ENCODE data around the gene NDUFA12.

The NDUFA12 gene

GRCh38 chr12:94954948-94955592, 48.4 kb downstream of the NDUFA12 start:
- ChIA-PET POLR2A (ENCODE audit: low non-redundant PET) (no interaction called here), CTCF (no interaction called here)
- TF ChIP-seq CTCF (conservative IDR thresholded peaks at IDR 0.05; ENCODE audit: low read depth) = no peak
- H3K27ac ChIP-seq = peak overlapping the region; percentile 63
- no peak for DNase-seq (ENCODE audit: low spot score)

- DNase-seq (ENCODE audit: low spot score) = peak; percentile 85
- ChIA-PET CTCF (no interaction called here), POLR2A (ENCODE audit: low non-redundant PET) (no interaction called here)
- no peak for TF ChIP-seq CTCF (conservative IDR thresholded peaks at IDR 0.05; ENCODE audit: low read depth)
- peak overlapping the region; percentile 63 for H3K27ac ChIP-seq
Measured at GRCh38 chr12:94954029-94954685, 49.3 kb downstream of the NDUFA12 start.

GRCh38 chr12:94952325-94952724, 51.2 kb downstream of the NDUFA12 start:
- no peak for DNase-seq (ENCODE audit: low spot score)
- ChIA-PET CTCF (no interaction called here), POLR2A (ENCODE audit: low non-redundant PET) (no interaction called here)
- peak overlapping the region; percentile 78 for H3K27ac ChIP-seq
- TF ChIP-seq CTCF (conservative IDR thresholded peaks at IDR 0.05; ENCODE audit: low read depth) = no peak

GRCh38 chr12:94951071-94951934, 52.2 kb downstream of the NDUFA12 start:
- H3K27ac ChIP-seq = no peak overlapping the region
- DNase-seq (ENCODE audit: low spot score) = no peak
- POLR2A ChIA-PET (ENCODE audit: low non-redundant PET) = no interaction called here
- no peak for TF ChIP-seq CTCF (conservative IDR thresholded peaks at IDR 0.05; ENCODE audit: low read depth)
- CTCF ChIA-PET = interaction anchor here (0.6 to 0.7 kb wide), 2 partner anchors 21 to 784 kb away, joined by 3 to 5 read pairs; no protein-coding TSS in a partner anchor

- no peak overlapping the region for H3K27ac ChIP-seq
- POLR2A ChIA-PET (ENCODE audit: low non-redundant PET) = no interaction called here
- CTCF ChIA-PET = no interaction called here
- TF ChIP-seq CTCF (conservative IDR thresholded peaks at IDR 0.05; ENCODE audit: low read depth) = no peak
- no peak for DNase-seq (ENCODE audit: low spot score)
Measured at GRCh38 chr12:94948232-94948810, 55.2 kb downstream of the NDUFA12 start.

- peak overlapping the region; percentile 24; the same call in 1 of the 2 replicates for H3K27ac ChIP-seq
- TF ChIP-seq CTCF (conservative IDR thresholded peaks at IDR 0.05; ENCODE audit: low read depth) = no peak
- ChIA-PET CTCF (interaction anchor here (0.6 kb wide), 1 partner anchor 116 kb away, joined by 3 read pairs; no protein-coding TSS in a partner anchor), POLR2A (ENCODE audit: low non-redundant PET) (no interaction called here)
- no peak for DNase-seq (ENCODE audit: low spot score)
Measured at GRCh38 chr12:94942663-94943062, 60.8 kb downstream of the NDUFA12 start.
